HepG2 (cell line): Measurements from ENCODE around the gene FLYWCH1. TPM values are rescaled to one million over a fixed set of nuclear protein-coding genes. Genes with fewer than 3 reads are reported as not detected.
A peak's percentile ranks its signal among the peaks of the same experiment; 100 is the strongest.

Experiments
- ARHGAP35 ChIP-seq: sonication (generic); formaldehyde crosslinking; IDR thresholded peaks from 2 replicates; pipeline ENCODE4 v1.9.0; 2022; ENCODE audit warnings: mild to moderate bottlenecking, inconsistent platforms, moderate library complexity, missing genetic modification reagents, borderline replicate concordance
- CBFB ChIP-seq: sonication (generic); formaldehyde crosslinking; IDR thresholded peaks from 2 replicates; pipeline ENCODE4 v1.4.0; 2020; ENCODE audit warnings: missing genetic modification reagents
- CC2D1A ChIP-seq: sonication (generic); formaldehyde crosslinking; IDR thresholded peaks from 2 replicates; pipeline ENCODE4 v1.8.1; 2023; ENCODE audit warnings: mild to moderate bottlenecking, missing genetic modification reagents
- ETV5 ChIP-seq: IDR thresholded peaks from 2 replicates; pipeline ENCODE4 v1.6.1; 2018; ENCODE audit warnings: missing biosample characterization, missing genetic modification reagents, inconsistent platforms, borderline replicate concordance
- FOXA1 ChIP-seq, 2 experiments: fragments of 450-650 bp in 1 of 2; sonication (generic) in 1 of 2; formaldehyde crosslinking in 1 of 2; IDR thresholded peaks; 2 replicates each; pipeline versions ENCODE4 v1.4.0 to v1.6.1; 2016 to 2020; ENCODE audit warnings: missing genetic modification reagents in 1 of 2
- GATAD1 ChIP-seq: IDR thresholded peaks from 2 replicates; pipeline ENCODE4 v1.6.1; 2016; ENCODE audit warnings: missing genetic modification reagents, missing compliant biosample characterization
- ISX ChIP-seq: sonication (generic); formaldehyde crosslinking; conservative IDR thresholded peaks from 2 replicates; pipeline ENCODE4 v1.5.0; 2020; ENCODE audit warnings: missing genetic modification reagents
- MLLT10 ChIP-seq: sonication (generic); formaldehyde crosslinking; IDR thresholded peaks from 2 replicates; pipeline ENCODE4 v1.4.0; 2020; ENCODE audit warnings: missing genetic modification reagents
- MXD4 ChIP-seq: IDR thresholded peaks from 2 replicates; pipeline ENCODE4 v1.6.1; 2016; ENCODE audit warnings: mild to moderate bottlenecking, missing biosample characterization, missing genetic modification reagents
- SALL2 ChIP-seq: sonication (generic); formaldehyde crosslinking; IDR thresholded peaks from 2 replicates; pipeline ENCODE4 v1.8.1; 2023; ENCODE audit warnings: mild to moderate bottlenecking, missing genetic modification reagents, inconsistent platforms
- STAT5B ChIP-seq: sonication (generic); formaldehyde crosslinking; IDR thresholded peaks from 2 replicates; pipeline ENCODE4 v1.4.0; 2020; ENCODE audit warnings: missing genetic modification reagents
- TRIM24 ChIP-seq: sonication (generic); formaldehyde crosslinking; IDR thresholded peaks from 2 replicates; pipeline ENCODE4 v1.8.0; 2022; ENCODE audit warnings: mild to moderate bottlenecking, missing genetic modification reagents
- ZIK1 ChIP-seq: sonication (generic); formaldehyde crosslinking; IDR thresholded peaks from 2 replicates; pipeline ENCODE4 v1.5.0; 2020; ENCODE audit warnings: mild to moderate bottlenecking, low read depth, missing genetic modification reagents, borderline replicate concordance
- ZKSCAN1 ChIP-seq: fragments of 150-350 bp; IDR thresholded peaks from 2 replicates; pipeline ENCODE4 v1.6.1; 2014; ENCODE audit warnings: low read length
- ZNF121 ChIP-seq: sonication (generic); formaldehyde crosslinking; IDR thresholded peaks from 2 replicates; pipeline ENCODE4 v1.5.0; 2020; ENCODE audit warnings: mild to moderate bottlenecking, missing genetic modification reagents
- ZNF446 ChIP-seq: sonication (generic); formaldehyde crosslinking; IDR thresholded peaks from 2 replicates; pipeline ENCODE4 v1.5.0; 2020; ENCODE audit warnings: mild to moderate bottlenecking, missing genetic modification reagents
- ZNF772 ChIP-seq: sonication (generic); formaldehyde crosslinking; IDR thresholded peaks from 2 replicates; pipeline ENCODE4 v1.5.0; 2020; ENCODE audit warnings: mild to moderate bottlenecking, missing genetic modification reagents
- polyA plus RNA-seq, 8 experiments: library from polyadenylated mRNA; depleted of rRNA in 3 of 8; stranded (reverse) in 7 of 8; unstranded in 1 of 8; fragments of >200 nt; fragmentation: Illumina TruSeq in 4 of 8; extraction: Trizol in 4 of 8; gene quantifications; 2 replicates each; pipeline versions ENCODE4 v1.2.1 to v1.2.3, GENCODE V29; 2011 to 2016; ENCODE audit warnings: low read depth in 4 of 8, missing spikeins in 1 of 8, mixed read lengths in 1 of 8; ENCODE audit not compliant: insufficient read depth in 1 of 8
- total RNA-seq, 5 experiments: library from RNA; depleted of rRNA; stranded (reverse); fragments of >200 nt; fragmentation: Illumina TruSeq; extraction: Trizol; gene quantifications; 2 replicates each; pipeline ENCODE4 v1.2.3, GENCODE V29; 2016; ENCODE audit warnings: low read depth in 1 of 5
- TF ChIP-seq, protein P1 (sequence below): sonication (generic); formaldehyde crosslinking; IDR thresholded peaks from 2 replicates; pipeline ENCODE4 v1.5.1; 2020; ENCODE audit warnings: missing genetic modification reagents, mild to moderate bottlenecking, borderline replicate concordance
- TF ChIP-seq, protein P2 (sequence below): sonication (generic); formaldehyde crosslinking; IDR thresholded peaks from 2 replicates; pipeline ENCODE4 v1.5.0; 2020; ENCODE audit warnings: missing genetic modification reagents
- TF ChIP-seq, protein P3 (sequence below): sonication (generic); formaldehyde crosslinking; IDR thresholded peaks from 2 replicates; pipeline ENCODE4 v1.5.0; 2020; ENCODE audit warnings: missing genetic modification reagents
- TF ChIP-seq, protein P4 (sequence below): sonication (generic); formaldehyde crosslinking; IDR thresholded peaks from 2 replicates; pipeline ENCODE4 v1.4.0; 2020; ENCODE audit warnings: missing genetic modification reagents, borderline replicate concordance
- TF ChIP-seq, protein P5 (sequence below): sonication (generic); formaldehyde crosslinking; IDR thresholded peaks from 2 replicates; pipeline ENCODE4 v1.8.1; 2023; ENCODE audit warnings: missing genetic modification reagents, mild to moderate bottlenecking, borderline replicate concordance

Gene FLYWCH1
- total and polyA plus RNA-seq, 2 of the 13 experiments (the other 11 are each of a cell fraction or from before 2014, with no cell fraction given): 7.3 to 12.4 TPM

DNA sequence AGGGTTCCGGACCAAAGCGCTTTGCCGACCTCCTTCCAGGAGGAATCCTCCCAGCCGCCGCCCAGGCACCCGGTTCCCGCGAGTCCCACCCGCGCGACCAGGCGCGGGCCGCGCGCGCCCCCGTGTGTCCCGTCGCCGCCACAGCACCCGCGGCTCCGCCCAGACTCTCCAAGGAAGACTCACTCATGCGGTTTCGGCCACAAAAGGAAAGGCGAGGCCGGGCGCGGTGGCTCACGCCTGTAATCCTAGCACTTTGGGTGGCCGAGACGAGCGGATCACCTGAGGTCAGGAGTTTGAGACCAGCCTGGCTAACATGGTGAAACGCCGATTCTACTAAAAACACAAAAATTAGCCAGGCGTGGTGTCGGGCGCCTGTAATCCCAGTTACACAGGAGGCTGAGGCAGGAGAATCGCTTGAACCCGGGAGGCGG, 72.0 kb downstream of the FLYWCH1 start (continued):
- TF ChIP-seq, protein P1, sequence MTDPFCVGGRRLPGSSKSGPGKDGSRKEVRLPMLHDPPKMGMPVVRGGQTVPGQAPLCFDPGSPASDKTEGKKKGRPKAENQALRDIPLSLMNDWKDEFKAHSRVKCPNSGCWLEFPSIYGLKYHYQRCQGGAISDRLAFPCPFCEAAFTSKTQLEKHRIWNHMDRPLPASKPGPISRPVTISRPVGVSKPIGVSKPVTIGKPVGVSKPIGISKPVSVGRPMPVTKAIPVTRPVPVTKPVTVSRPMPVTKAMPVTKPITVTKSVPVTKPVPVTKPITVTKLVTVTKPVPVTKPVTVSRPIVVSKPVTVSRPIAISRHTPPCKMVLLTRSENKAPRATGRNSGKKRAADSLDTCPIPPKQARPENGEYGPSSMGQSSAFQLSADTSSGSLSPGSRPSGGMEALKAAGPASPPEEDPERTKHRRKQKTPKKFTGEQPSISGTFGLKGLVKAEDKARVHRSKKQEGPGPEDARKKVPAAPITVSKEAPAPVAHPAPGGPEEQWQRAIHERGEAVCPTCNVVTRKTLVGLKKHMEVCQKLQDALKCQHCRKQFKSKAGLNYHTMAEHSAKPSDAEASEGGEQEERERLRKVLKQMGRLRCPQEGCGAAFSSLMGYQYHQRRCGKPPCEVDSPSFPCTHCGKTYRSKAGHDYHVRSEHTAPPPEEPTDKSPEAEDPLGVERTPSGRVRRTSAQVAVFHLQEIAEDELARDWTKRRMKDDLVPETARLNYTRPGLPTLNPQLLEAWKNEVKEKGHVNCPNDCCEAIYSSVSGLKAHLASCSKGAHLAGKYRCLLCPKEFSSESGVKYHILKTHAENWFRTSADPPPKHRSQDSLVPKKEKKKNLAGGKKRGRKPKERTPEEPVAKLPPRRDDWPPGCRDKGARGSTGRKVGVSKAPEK (CRISPR knock-in tag): no peak
- TF ChIP-seq MXD4: no peak
- TF ChIP-seq ETV5 (CRISPR knock-in tag): 0 out of 2 replicates have a peak, but pooled peaks have one; percentile 24
- no peak for TF ChIP-seq SALL2 (CRISPR knock-in tag)
- TF ChIP-seq STAT5B (CRISPR knock-in tag): no peak
- TF ChIP-seq, protein P2, sequence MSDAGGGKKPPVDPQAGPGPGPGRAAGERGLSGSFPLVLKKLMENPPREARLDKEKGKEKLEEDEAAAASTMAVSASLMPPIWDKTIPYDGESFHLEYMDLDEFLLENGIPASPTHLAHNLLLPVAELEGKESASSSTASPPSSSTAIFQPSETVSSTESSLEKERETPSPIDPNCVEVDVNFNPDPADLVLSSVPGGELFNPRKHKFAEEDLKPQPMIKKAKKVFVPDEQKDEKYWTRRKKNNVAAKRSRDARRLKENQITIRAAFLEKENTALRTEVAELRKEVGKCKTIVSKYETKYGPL (CRISPR knock-in tag): no peak
- no peak for TF ChIP-seq ZNF121 (CRISPR knock-in tag)
- no peak for TF ChIP-seq GATAD1 (CRISPR knock-in tag)
- TF ChIP-seq, protein P3, sequence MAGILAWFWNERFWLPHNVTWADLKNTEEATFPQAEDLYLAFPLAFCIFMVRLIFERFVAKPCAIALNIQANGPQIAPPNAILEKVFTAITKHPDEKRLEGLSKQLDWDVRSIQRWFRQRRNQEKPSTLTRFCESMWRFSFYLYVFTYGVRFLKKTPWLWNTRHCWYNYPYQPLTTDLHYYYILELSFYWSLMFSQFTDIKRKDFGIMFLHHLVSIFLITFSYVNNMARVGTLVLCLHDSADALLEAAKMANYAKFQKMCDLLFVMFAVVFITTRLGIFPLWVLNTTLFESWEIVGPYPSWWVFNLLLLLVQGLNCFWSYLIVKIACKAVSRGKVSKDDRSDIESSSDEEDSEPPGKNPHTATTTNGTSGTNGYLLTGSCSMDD (CRISPR knock-in tag): no peak
- no peak for TF ChIP-seq FOXA1 (IDR thresholded peaks at IDR 0.05)
- TF ChIP-seq FOXA1 (CRISPR knock-in tag; IDR thresholded peaks at IDR 0.05): no peak
- TF ChIP-seq, protein P4, sequence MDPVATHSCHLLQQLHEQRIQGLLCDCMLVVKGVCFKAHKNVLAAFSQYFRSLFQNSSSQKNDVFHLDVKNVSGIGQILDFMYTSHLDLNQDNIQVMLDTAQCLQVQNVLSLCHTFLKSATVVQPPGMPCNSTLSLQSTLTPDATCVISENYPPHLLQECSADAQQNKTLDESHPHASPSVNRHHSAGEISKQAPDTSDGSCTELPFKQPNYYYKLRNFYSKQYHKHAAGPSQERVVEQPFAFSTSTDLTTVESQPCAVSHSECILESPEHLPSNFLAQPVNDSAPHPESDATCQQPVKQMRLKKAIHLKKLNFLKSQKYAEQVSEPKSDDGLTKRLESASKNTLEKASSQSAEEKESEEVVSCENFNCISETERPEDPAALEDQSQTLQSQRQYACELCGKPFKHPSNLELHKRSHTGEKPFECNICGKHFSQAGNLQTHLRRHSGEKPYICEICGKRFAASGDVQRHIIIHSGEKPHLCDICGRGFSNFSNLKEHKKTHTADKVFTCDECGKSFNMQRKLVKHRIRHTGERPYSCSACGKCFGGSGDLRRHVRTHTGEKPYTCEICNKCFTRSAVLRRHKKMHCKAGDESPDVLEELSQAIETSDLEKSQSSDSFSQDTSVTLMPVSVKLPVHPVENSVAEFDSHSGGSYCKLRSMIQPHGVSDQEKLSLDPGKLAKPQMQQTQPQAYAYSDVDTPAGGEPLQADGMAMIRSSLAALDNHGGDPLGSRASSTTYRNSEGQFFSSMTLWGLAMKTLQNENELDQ (CRISPR knock-in tag): peak; percentile 36; the same call in 1 of the 2 replicates
- TF ChIP-seq ZNF772 (CRISPR knock-in tag): no peak
- no peak for TF ChIP-seq ARHGAP35 (CRISPR knock-in tag)
- no peak for TF ChIP-seq ZKSCAN1
- TF ChIP-seq CBFB: no peak
- TF ChIP-seq ZIK1: no peak
- no peak for TF ChIP-seq ISX
- TF ChIP-seq ZNF446 (CRISPR knock-in tag): no peak
- TF ChIP-seq CC2D1A (CRISPR knock-in tag): no peak
- TF ChIP-seq, protein P5, sequence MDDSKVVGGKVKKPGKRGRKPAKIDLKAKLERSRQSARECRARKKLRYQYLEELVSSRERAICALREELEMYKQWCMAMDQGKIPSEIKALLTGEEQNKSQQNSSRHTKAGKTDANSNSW (CRISPR knock-in tag): no peak
- no peak for TF ChIP-seq TRIM24 (CRISPR knock-in tag)
- no peak for TF ChIP-seq MLLT10 (CRISPR knock-in tag)
